Trophoblast cell (in vitro differentiated cells and primary cell): ENCODE data around the gene TBX20.
A peak's percentile ranks its signal among the peaks of the same experiment; 100 is the strongest.
"Not testable (repeated sequence)": the region's sequence is repeated elsewhere in the genome, so short reads cannot be mapped to it uniquely, and the experiment has no call there.

Source experiments
- DNase-seq, 2 donors: peaks; one replicate each; pipeline ENCODE4 v3.0.0-alpha.2; 2016
- H2AFZ ChIP-seq: 2 replicates; pipeline ENCODE4 v1.6.1; 2013; ENCODE audit warnings: low read length, moderate library complexity, mild to moderate bottlenecking; ENCODE audit not compliant: insufficient read depth, poor library complexity
- H2AK5ac ChIP-seq: 2 replicates; pipeline ENCODE4 v1.6.1; 2013; ENCODE audit warnings: mild to moderate bottlenecking, low read length
- H2BK120ac ChIP-seq: 2 replicates; pipeline ENCODE4 v1.6.1; 2013; ENCODE audit warnings: low read length, mild to moderate bottlenecking, moderate library complexity; ENCODE audit not compliant: insufficient read depth, poor library complexity
- H2BK12ac ChIP-seq: 2 replicates; pipeline ENCODE4 v1.6.1; 2013; ENCODE audit warnings: mild to moderate bottlenecking, low read length, moderate library complexity
- H2BK5ac ChIP-seq: 2 replicates; pipeline ENCODE4 v1.6.1; 2013; ENCODE audit warnings: low read length, low read depth, moderate library complexity, mild to moderate bottlenecking; ENCODE audit not compliant: poor library complexity
- H3K14ac ChIP-seq: 2 replicates; pipeline ENCODE4 v1.6.1; 2013; ENCODE audit warnings: mild to moderate bottlenecking, low read length
- H3K18ac ChIP-seq: 2 replicates; pipeline ENCODE4 v1.6.1; 2013; ENCODE audit warnings: mild to moderate bottlenecking, low read length
- H3K23ac ChIP-seq: 2 replicates; pipeline ENCODE4 v1.6.1; 2013; ENCODE audit warnings: low read length
- H3K27ac ChIP-seq: 2 replicates; pipeline ENCODE4 v1.5.1; 2013; ENCODE audit warnings: low read depth, mild to moderate bottlenecking, inconsistent platforms, low read length, moderate library complexity
- H3K27me3 ChIP-seq: 2 replicates; pipeline ENCODE4 v1.6.1; 2013; ENCODE audit warnings: inconsistent platforms, mild to moderate bottlenecking, low read length, moderate library complexity; ENCODE audit not compliant: insufficient read depth
- H3K36me3 ChIP-seq, 2 experiments: 1 replicate in 1 of 2; 2 replicates in 1 of 2; pipeline ENCODE4 v1.6.1; 2013; ENCODE audit warnings: low read length in 2 of 2, mild to moderate bottlenecking in 2 of 2, moderate library complexity in 1 of 2; ENCODE audit not compliant: insufficient read depth in 2 of 2, control insufficient read depth in 1 of 2
- H3K4ac ChIP-seq: 2 replicates; pipeline ENCODE4 v1.6.1; 2013; ENCODE audit warnings: low read depth, mild to moderate bottlenecking, low read length, moderate library complexity
- H3K4me1 ChIP-seq, 2 experiments: 1 replicate in 1 of 2; 2 replicates in 1 of 2; pipeline ENCODE4 v1.6.1; 2013; ENCODE audit warnings: low read length in 2 of 2, mild to moderate bottlenecking in 2 of 2, moderate library complexity in 1 of 2; ENCODE audit not compliant: insufficient read depth in 2 of 2, control insufficient read depth in 1 of 2
- H3K4me2 ChIP-seq: 2 replicates; pipeline ENCODE4 v1.6.1; 2013; ENCODE audit warnings: inconsistent platforms, mild to moderate bottlenecking, low read length, moderate library complexity
- H3K4me3 ChIP-seq: 2 replicates; pipeline ENCODE4 v1.5.1; 2013; ENCODE audit warnings: mild to moderate bottlenecking, low read depth, low read length, inconsistent platforms
- H3K79me1 ChIP-seq: one replicate; pipeline ENCODE4 v1.6.1; 2013; ENCODE audit warnings: low read length
- H3K79me2 ChIP-seq: 2 replicates; pipeline ENCODE4 v1.6.1; 2013; ENCODE audit warnings: low read length, mild to moderate bottlenecking; ENCODE audit not compliant: control insufficient read depth, insufficient read depth, poor library complexity
- H3K9ac ChIP-seq: 2 replicates; pipeline ENCODE4 v1.6.1; 2013; ENCODE audit warnings: mild to moderate bottlenecking, low read length
- H3K9me3 ChIP-seq: 2 replicates; pipeline ENCODE4 v1.6.1; 2013; ENCODE audit warnings: low read depth, mild to moderate bottlenecking, control low read depth, inconsistent platforms, low read length; ENCODE audit not compliant: insufficient read depth
- H4K12ac ChIP-seq: 2 replicates; pipeline ENCODE4 v1.6.1; 2013; ENCODE audit warnings: low read depth, mild to moderate bottlenecking, low read length, moderate library complexity
- H4K8ac ChIP-seq: 2 replicates; pipeline ENCODE4 v1.6.1; 2013; ENCODE audit warnings: low read depth, mild to moderate bottlenecking, low read length, moderate library complexity
- H4K91ac ChIP-seq: one replicate; pipeline ENCODE4 v1.6.1; 2013; ENCODE audit warnings: low read depth, mild to moderate bottlenecking, low read length, moderate library complexity
- WGBS: extraction: QIAGEN DNeasy Blood & Tissue Kit; methylation state at CpG from one replicate; pipeline ENCODE4 v1.1.7; 2013; ENCODE audit warnings: missing lambda C conversion rate; ENCODE audit not compliant: insufficient read length, insufficient coverage; ENCODE audit errors: extremely low coverage; 5-methylcytosine and 5-hydroxymethylcytosine counted together

The TBX20 gene

DNA sequence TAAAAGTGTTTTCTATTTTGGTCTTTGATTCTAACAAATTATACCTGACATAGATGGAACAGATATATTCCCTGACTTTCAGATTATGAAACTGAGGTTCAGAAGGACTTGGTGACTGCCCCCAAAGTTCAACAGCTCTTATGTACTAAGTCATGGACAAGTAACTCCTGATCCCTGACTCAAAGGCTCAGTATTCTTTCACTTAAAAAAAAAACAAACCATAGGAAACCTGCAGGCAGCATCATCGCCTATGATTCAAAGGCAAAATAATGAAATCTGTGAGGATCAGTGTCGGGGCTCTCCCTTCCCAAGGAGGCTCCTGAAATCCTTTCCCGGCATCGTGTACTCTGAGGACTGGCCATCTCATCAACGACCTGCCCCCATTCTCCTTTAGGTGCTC is 49.9 kb downstream of the TBX20 start:
- not testable (repeated sequence) for H3K79me2 ChIP-seq, H3K14ac ChIP-seq, H4K91ac ChIP-seq, H4K12ac ChIP-seq, H2BK120ac ChIP-seq, H3K79me1 ChIP-seq, H4K8ac ChIP-seq, H3K4me1 ChIP-seq, H3K18ac ChIP-seq, H3K23ac ChIP-seq, H3K27ac ChIP-seq, H2BK12ac ChIP-seq, H3K4me3 ChIP-seq, H3K27me3 ChIP-seq, H3K4me2 ChIP-seq, H2AFZ ChIP-seq, DNase-seq, H3K9ac ChIP-seq, H3K36me3 ChIP-seq, H2AK5ac ChIP-seq, H3K9me3 ChIP-seq, H2BK5ac ChIP-seq, H3K4ac ChIP-seq
- no CpG with 5 or more reads among the region's 5 CpGs for WGBS

DNA sequence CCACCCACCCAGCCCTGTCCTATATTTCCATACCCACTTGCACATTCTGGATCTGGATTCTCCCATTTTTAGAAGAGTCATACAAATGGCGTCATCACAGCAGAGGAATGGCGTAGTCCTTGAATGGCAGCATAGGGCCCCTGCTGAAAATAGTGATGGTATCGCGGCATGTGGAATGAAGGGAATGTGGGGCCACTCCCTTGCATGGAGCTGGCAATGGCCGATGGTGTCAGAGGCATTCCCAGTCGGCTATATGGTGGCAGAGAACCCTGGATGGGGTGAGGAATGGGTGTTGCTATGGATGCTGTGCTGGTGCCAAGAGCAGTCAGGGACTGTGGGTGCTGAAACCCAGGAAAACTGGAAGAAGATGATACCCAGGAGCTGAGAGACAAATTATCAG is 51.5 kb downstream of the TBX20 start:
- H2BK120ac ChIP-seq, H2AFZ ChIP-seq, H3K18ac ChIP-seq, H3K27ac ChIP-seq, H3K4me3 ChIP-seq, H3K4me2 ChIP-seq, H4K8ac ChIP-seq, H3K36me3 ChIP-seq, H2BK5ac ChIP-seq, H4K91ac ChIP-seq, H3K9me3 ChIP-seq, H3K14ac ChIP-seq, H2AK5ac ChIP-seq, H4K12ac ChIP-seq, H3K4me1 ChIP-seq, H3K79me1 ChIP-seq, H3K4ac ChIP-seq, H3K27me3 ChIP-seq, H2BK12ac ChIP-seq, H3K23ac ChIP-seq, H3K79me2 ChIP-seq, H3K9ac ChIP-seq: not testable (repeated sequence)
- DNase-seq: peak; percentile 24 to 66
- no CpG with 5 or more reads among the region's 6 CpGs for WGBS

DNA sequence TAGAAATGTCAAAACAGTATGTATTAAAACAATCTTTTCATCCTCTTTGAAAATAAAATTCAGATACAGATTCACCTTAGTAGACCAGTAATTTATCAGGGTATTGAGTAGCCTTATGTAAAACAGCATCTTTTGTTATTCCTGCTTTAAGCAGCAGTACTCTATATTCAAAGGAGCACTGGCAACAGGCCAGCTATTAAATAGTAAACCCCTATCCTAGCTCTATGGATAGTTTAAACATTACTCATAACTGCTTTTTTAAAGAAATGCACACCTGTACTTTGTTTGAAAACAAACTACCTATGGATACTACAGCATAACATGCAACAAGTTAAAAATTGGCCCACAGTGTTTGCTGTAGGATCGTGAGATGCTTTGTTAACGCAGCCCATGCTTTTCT is 53.7 kb downstream of the TBX20 start:
- H4K91ac ChIP-seq, H3K9ac ChIP-seq, H3K79me2 ChIP-seq, H4K8ac ChIP-seq, H2AK5ac ChIP-seq, H3K23ac ChIP-seq, H3K79me1 ChIP-seq, H2AFZ ChIP-seq, H3K18ac ChIP-seq, H3K14ac ChIP-seq, H3K4ac ChIP-seq, H2BK5ac ChIP-seq, H3K36me3 ChIP-seq, H3K4me3 ChIP-seq, H2BK120ac ChIP-seq, H3K4me1 ChIP-seq, H4K12ac ChIP-seq, H3K27ac ChIP-seq, H3K9me3 ChIP-seq, H2BK12ac ChIP-seq, H3K4me2 ChIP-seq, H3K27me3 ChIP-seq: not testable (repeated sequence)
- DNase-seq: peak in 1 of 2 donors; percentile 73
- WGBS: no CpG with 5 or more reads among the region's 2 CpGs

DNA sequence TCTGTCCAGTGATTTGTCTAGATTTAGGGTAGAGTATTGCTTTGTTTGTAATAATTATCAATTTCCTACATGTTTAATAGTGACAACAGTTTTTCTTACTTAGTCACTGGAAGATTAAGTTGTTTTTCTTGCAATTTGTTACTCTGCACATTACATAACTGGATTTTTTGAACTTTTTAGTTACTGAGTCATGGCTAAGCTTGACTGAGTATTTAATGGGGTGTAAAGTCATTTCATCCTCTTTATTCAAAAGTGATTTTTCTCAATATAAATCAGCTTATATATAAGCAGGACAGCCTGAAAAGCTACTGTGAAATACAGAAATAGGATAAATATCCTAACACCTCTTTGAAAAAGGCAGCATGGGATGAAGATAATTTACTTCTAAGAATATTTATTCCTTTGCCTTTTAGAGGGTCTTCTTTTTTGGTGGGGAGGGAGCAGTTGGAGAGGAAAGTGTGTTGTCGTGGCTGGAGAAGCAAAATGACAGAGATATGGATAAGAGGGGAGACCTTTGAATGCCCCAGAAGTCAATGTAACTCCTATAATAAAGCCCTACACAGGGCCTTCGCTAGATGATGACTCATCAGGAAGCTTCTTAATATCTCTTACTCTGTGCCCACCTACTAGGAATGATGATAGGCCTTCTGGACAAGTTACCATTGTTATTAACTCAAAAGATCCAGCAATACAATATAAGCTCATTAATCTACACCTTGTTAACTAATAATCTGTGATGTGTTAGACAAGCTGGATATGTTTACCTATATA is 55.3 kb downstream of the TBX20 start:
- H3K79me2 ChIP-seq, H3K14ac ChIP-seq, H2AFZ ChIP-seq, H3K9me3 ChIP-seq, H3K4ac ChIP-seq, H2BK5ac ChIP-seq, H3K4me2 ChIP-seq, H4K91ac ChIP-seq, H3K4me1 ChIP-seq, H4K8ac ChIP-seq, H3K9ac ChIP-seq, H3K36me3 ChIP-seq, H4K12ac ChIP-seq, H3K27me3 ChIP-seq, H2BK120ac ChIP-seq, H3K4me3 ChIP-seq, H3K27ac ChIP-seq, H3K23ac ChIP-seq, H2BK12ac ChIP-seq, H2AK5ac ChIP-seq, H3K79me1 ChIP-seq, H3K18ac ChIP-seq: not testable (repeated sequence)
- peak in 1 of 2 donors; percentile 66 for DNase-seq
- no CpG with 5 or more reads among the region's 2 CpGs for WGBS
